ENCODE data around the gene PDE11A.

DNA sequence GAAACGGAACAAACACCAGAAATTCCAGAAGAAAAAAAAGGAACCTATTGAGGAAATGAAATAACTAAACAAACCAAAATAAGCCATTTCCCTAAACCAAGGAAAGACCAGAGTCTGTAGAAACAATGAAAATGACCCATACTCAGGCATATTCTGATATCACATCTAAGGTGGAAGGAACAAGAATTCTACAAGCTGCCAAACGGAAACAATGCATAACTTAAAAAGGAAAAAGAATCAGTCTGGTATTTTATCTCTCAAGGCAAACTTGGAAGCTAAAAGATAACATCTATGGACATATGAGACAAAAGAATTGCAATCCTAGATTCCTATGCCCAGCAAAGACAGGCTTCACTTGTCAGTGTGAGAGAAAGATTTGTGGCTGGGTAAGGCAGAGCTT, 326.2 kb downstream of the PDE11A start:
- TF ChIP-seq, protein P1, sequence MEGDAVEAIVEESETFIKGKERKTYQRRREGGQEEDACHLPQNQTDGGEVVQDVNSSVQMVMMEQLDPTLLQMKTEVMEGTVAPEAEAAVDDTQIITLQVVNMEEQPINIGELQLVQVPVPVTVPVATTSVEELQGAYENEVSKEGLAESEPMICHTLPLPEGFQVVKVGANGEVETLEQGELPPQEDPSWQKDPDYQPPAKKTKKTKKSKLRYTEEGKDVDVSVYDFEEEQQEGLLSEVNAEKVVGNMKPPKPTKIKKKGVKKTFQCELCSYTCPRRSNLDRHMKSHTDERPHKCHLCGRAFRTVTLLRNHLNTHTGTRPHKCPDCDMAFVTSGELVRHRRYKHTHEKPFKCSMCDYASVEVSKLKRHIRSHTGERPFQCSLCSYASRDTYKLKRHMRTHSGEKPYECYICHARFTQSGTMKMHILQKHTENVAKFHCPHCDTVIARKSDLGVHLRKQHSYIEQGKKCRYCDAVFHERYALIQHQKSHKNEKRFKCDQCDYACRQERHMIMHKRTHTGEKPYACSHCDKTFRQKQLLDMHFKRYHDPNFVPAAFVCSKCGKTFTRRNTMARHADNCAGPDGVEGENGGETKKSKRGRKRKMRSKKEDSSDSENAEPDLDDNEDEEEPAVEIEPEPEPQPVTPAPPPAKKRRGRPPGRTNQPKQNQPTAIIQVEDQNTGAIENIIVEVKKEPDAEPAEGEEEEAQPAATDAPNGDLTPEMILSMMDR (IDR thresholded peaks at IDR 0.05; ENCODE audit: low read depth, low read length) = no peak
- TF ChIP-seq EZH2phosphoT487 (IDR thresholded peaks at IDR 0.05; ENCODE audit: low read depth) = no peak
